RWPE2 (cell line): ENCODE data around the gene UBE4A.

Experiments used
- ATAC-seq: fragments of 200-7000 bp; cut with Tn5 transposase; 3 replicates; pipeline ENCODE4 v1.9.1; 2021; ENCODE audit warnings: low read depth
- DNase-seq: peaks from one replicate; pipeline ENCODE4 v3.0.0-alpha.2; 2020; ENCODE audit warnings: low spot score
- H3K27ac ChIP-seq: fragments of 450-650 bp; 2 replicates; pipeline ENCODE4 v1.5.1; 2017; ENCODE audit warnings: mild to moderate bottlenecking; ENCODE audit not compliant: poor library complexity, severe bottlenecking
- H3K27me3 ChIP-seq: fragments of 250-450 bp; sonication (Bioruptor Pico); 2 replicates; pipeline ENCODE4 v1.5.1; 2021; ENCODE audit warnings: mild to moderate bottlenecking, moderate library complexity; ENCODE audit not compliant: insufficient read depth, poor library complexity, severe bottlenecking
- H3K36me3 ChIP-seq: fragments of 250-450 bp; sonication (Bioruptor Pico); 2 replicates; pipeline ENCODE4 v1.5.1; 2020; ENCODE audit warnings: low read depth, mild to moderate bottlenecking, moderate library complexity
- H3K4me1 ChIP-seq: fragments of 250-450 bp; sonication (Bioruptor Pico); 2 replicates; pipeline ENCODE4 v1.5.1; 2021; ENCODE audit warnings: mild to moderate bottlenecking, moderate library complexity; ENCODE audit not compliant: insufficient read depth, poor library complexity, severe bottlenecking
- H3K4me3 ChIP-seq: fragments of 250-450 bp; sonication (Bioruptor Pico); 2 replicates; pipeline ENCODE4 v1.5.1; 2021; ENCODE audit warnings: mild to moderate bottlenecking, moderate library complexity; ENCODE audit not compliant: severe bottlenecking
- H3K9me3 ChIP-seq: fragments of 250-450 bp; sonication (Bioruptor Pico); 2 replicates; pipeline ENCODE4 v1.5.1; 2021; ENCODE audit warnings: mild to moderate bottlenecking, moderate library complexity; ENCODE audit not compliant: severe bottlenecking
- CTCF ChIP-seq: fragments of 450-650 bp; IDR thresholded peaks from one replicate; pipeline ENCODE4 v1.5.1; 2017; ENCODE audit warnings: mild to moderate bottlenecking, moderate library complexity; ENCODE audit not compliant: poor library complexity, severe bottlenecking

The UBE4A gene

GRCh38 chr11:118396097-118396501 lies 36.7 kb downstream of the UBE4A start:
- no peak for TF ChIP-seq CTCF
- Histone ChIP-seq H3K27me3 (no peaks in the 10 kb centered on the region), H3K4me1 (no peaks in the 10 kb centered on the region), H3K4me3 (no peak overlapping the region), H3K27ac (no peak overlapping the region), H3K36me3 (peaks cover 48% of the 10 kb centered on the region), H3K9me3 (no peaks in the 10 kb centered on the region)
- no peak for DNase-seq
- no peak for ATAC-seq

- ATAC-seq (no peak), DNase-seq (no peak)
- TF ChIP-seq CTCF, result no peak
- Histone ChIP-seq H3K9me3 (no peaks in the 10 kb centered on the region), H3K36me3 (peaks cover 39% of the 10 kb centered on the region), H3K27me3 (no peaks in the 10 kb centered on the region), H3K4me3 (no peak overlapping the region), H3K4me1 (no peaks in the 10 kb centered on the region), H3K27ac (no peak overlapping the region)
These were observed 38.0 kb downstream of the UBE4A start for GRCh38 chr11:118397448-118397847.

DNA sequence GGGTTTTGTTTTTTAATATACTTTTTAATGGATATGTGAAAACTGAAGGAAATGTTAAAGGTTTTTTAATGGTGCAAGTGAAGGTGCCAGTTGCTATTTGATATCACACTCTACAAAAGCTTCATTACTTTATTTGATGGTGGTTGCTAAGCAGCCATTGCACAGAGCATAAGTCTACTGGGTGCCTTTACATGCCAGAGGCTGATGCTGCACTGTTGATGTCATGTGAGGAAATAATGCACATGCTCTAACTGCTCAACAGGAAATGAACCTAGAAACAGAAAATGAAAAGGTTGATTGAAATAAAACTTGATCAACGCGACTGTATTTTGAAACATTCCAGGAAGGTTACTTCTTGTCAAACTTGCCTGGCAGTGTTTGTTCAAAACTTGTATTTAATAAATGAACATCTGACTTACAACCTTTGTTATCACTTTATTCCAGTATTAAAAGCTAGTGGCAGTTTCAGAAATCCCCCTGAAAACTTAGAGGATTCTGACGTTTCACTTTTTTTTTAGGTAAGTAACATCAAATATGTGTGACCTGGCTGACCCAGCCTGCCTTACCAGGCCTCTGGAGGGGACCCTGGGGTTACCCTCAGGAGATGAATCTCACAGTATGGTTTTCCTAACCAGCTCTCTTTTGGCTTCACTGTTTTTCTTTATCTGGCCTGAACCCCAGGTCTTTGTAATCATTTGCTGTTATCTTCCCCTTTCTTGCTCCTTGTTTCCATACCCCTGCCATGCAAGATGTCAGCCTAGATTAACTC lies 39.6 kb downstream of the UBE4A start:
- Histone ChIP-seq H3K9me3 (no peaks in the 10 kb centered on the region), H3K36me3 (peaks cover 31% of the 10 kb centered on the region), H3K4me3 (no peak overlapping the region), H3K4me1 (peaks cover 8% of the 10 kb centered on the region), H3K27ac (no peak overlapping the region), H3K27me3 (no peaks in the 10 kb centered on the region)
- no peak for TF ChIP-seq CTCF
- no peak for DNase-seq
- ATAC-seq, result no peak

- TF ChIP-seq CTCF, result no peak
- peak; percentile 65 for ATAC-seq
- H3K27me3 ChIP-seq, result no peaks in the 10 kb centered on the region
- peak within 1 kb of the TSS; percentile 60 for H3K27ac ChIP-seq
- H3K36me3 ChIP-seq, result peaks cover 39% of the 10 kb centered on the region
- H3K9me3 ChIP-seq, result no peaks in the 10 kb centered on the region
- peak within 1 kb of the TSS; percentile 92 for H3K4me3 ChIP-seq
- H3K4me1 ChIP-seq, result peaks cover 12% of the 10 kb centered on the region
- peak; percentile 89 for DNase-seq
These were observed 41.9 kb downstream of the UBE4A start, which contains the start of gene ATP5MG for GRCh38 chr11:118401151-118401879. TSS of gene ATP5MG (plus strand) at chr11:118401606. CDS start at chr11:118401666, 60 bp downstream.
